SK-N-SH (cell line): ENCODE data around the gene SWI5.

ENCODE experiments used
- CTCF ChIP-seq: fragments of 200-600 bp; sonication (generic); IDR thresholded peaks from 2 replicates; pipeline ENCODE4 v1.6.1; 2017; ENCODE audit warnings: antibody characterized with exemption, mild to moderate bottlenecking, moderate library complexity
- ELF1 ChIP-seq: IDR thresholded peaks from 2 replicates; pipeline ENCODE4 v1.4.0; 2012
- EZH2phosphoT487 ChIP-seq: fragments of 200-600 bp; sonication (generic); IDR thresholded peaks from 2 replicates; pipeline ENCODE4 v1.6.1; 2017; ENCODE audit warnings: low read depth, mixed run types, mild to moderate bottlenecking, antibody characterized with exemption, moderate library complexity, borderline replicate concordance
- GABPA ChIP-seq: IDR thresholded peaks from 2 replicates; pipeline ENCODE4 v1.4.0; 2012; ENCODE audit warnings: low read depth, mild to moderate bottlenecking
- IRF3 ChIP-seq: fragments of 150-350 bp; IDR thresholded peaks from 2 replicates; pipeline ENCODE4 v1.6.1; 2016; ENCODE audit warnings: mild to moderate bottlenecking, low read depth, low read length
- MXI1 ChIP-seq: IDR thresholded peaks from 2 replicates; pipeline ENCODE4 v1.6.1; 2012; ENCODE audit warnings: mild to moderate bottlenecking, low read depth, low read length, improper control_type of control experiment
- RCOR1 ChIP-seq: fragments of 150-350 bp; IDR thresholded peaks from 2 replicates; pipeline ENCODE4 v1.6.1; 2017; ENCODE audit warnings: antibody characterized with exemption, low read length
- TAF1 ChIP-seq: IDR thresholded peaks from 2 replicates; pipeline ENCODE4 v1.6.1; 2012; ENCODE audit warnings: low read depth, mild to moderate bottlenecking, low read length, moderate library complexity, borderline replicate concordance
- TCF12 ChIP-seq: IDR thresholded peaks from 2 replicates; pipeline ENCODE4 v1.4.0; 2012

- TF ChIP-seq TCF12 (no peak), EZH2phosphoT487 (no peak), CTCF (no peak), GABPA (no peak), RCOR1 (no peak), ELF1 (no peak), TAF1 (no peak), MXI1 (no peak), IRF3 (no peak)
These were observed 12.4 kb downstream of the SWI5 start for GRCh38 chr9:128288273-128289004.
